ENCODE measurements around the gene LDLRAD4.

The LDLRAD4 gene

GRCh38 chr18:13491138-13491537 is 272.6 kb downstream of the LDLRAD4 start:
- no peak for DNase-seq (ENCODE audit: low spot score)

GRCh38 chr18:13492314-13492713 is 273.8 kb downstream of the LDLRAD4 start:
- DNase-seq (ENCODE audit: low spot score) = no peak

- DNase-seq (ENCODE audit: low spot score) = no peak
These were observed 274.5 kb downstream of the LDLRAD4 start for GRCh38 chr18:13493079-13493478.

- no peak for DNase-seq (ENCODE audit: low spot score)
These were observed 275.2 kb downstream of the LDLRAD4 start for GRCh38 chr18:13493725-13494124.

- no peak for DNase-seq (ENCODE audit: low spot score)
These were observed 276.4 kb downstream of the LDLRAD4 start for GRCh38 chr18:13494871-13495445.

- DNase-seq (ENCODE audit: low spot score) = no peak
These were observed 277.4 kb downstream of the LDLRAD4 start for GRCh38 chr18:13495961-13496360.

GRCh38 chr18:13496691-13497281 is 278.2 kb downstream of the LDLRAD4 start:
- no peak for DNase-seq (ENCODE audit: low spot score)

GRCh38 chr18:13499803-13500202 is 281.2 kb downstream of the LDLRAD4 start:
- no peak for DNase-seq (ENCODE audit: low spot score)

GRCh38 chr18:13500227-13500865 is 281.8 kb downstream of the LDLRAD4 start:
- peak; percentile 55 for DNase-seq (ENCODE audit: low spot score)

GRCh38 chr18:13500869-13501542 is 282.4 kb downstream of the LDLRAD4 start:
- no peak for DNase-seq (ENCODE audit: low spot score)

GRCh38 chr18:13501543-13501887 is 283.0 kb downstream of the LDLRAD4 start:
- DNase-seq (ENCODE audit: low spot score) = no peak

GRCh38 chr18:13501891-13502290 is 283.3 kb downstream of the LDLRAD4 start:
- no peak for DNase-seq (ENCODE audit: low spot score)

- no peak for DNase-seq (ENCODE audit: low spot score)
These were observed 284.0 kb downstream of the LDLRAD4 start for GRCh38 chr18:13502585-13502984.

- no peak for DNase-seq (ENCODE audit: low spot score)
These were observed 285.3 kb downstream of the LDLRAD4 start for GRCh38 chr18:13503836-13504235.

GRCh38 chr18:13505780-13506345 is 287.3 kb downstream of the LDLRAD4 start:
- no peak for DNase-seq (ENCODE audit: low spot score)

GRCh38 chr18:13510594-13510993 is 292.0 kb downstream of the LDLRAD4 start:
- DNase-seq (ENCODE audit: low spot score) = no peak

- no peak for DNase-seq (ENCODE audit: low spot score)
These were observed 293.5 kb downstream of the LDLRAD4 start for GRCh38 chr18:13511961-13512577.

- DNase-seq (ENCODE audit: low spot score) = no peak
These were observed 294.5 kb downstream of the LDLRAD4 start for GRCh38 chr18:13513021-13513420.

GRCh38 chr18:13513481-13513880 is 294.9 kb downstream of the LDLRAD4 start:
- DNase-seq (ENCODE audit: low spot score) = no peak

- no peak for DNase-seq (ENCODE audit: low spot score)
These were observed 296.0 kb downstream of the LDLRAD4 start for GRCh38 chr18:13514558-13514957.

GRCh38 chr18:13516855-13517254 is 298.3 kb downstream of the LDLRAD4 start:
- no peak for DNase-seq (ENCODE audit: low spot score)

- no peak for DNase-seq (ENCODE audit: low spot score)
These were observed 298.8 kb downstream of the LDLRAD4 start for GRCh38 chr18:13517369-13517768.
